Stimulated activated CD4-positive, alpha-beta T cell treated with anti-CD3 and anti-CD28 coated beads, Interleukin-4, amount 100 ng/mL, for 24 hours (primary cell): ENCODE results near the gene GNG3.
"Not testable (repeated sequence)": the region's sequence is repeated elsewhere in the genome, so short reads cannot be mapped to it uniquely, and the experiment has no call there.

ENCODE experiments used
- DNase-seq: peaks from one replicate; pipeline ENCODE4 v3.0.0-alpha.2; 2020

GNG3 gene

DNA sequence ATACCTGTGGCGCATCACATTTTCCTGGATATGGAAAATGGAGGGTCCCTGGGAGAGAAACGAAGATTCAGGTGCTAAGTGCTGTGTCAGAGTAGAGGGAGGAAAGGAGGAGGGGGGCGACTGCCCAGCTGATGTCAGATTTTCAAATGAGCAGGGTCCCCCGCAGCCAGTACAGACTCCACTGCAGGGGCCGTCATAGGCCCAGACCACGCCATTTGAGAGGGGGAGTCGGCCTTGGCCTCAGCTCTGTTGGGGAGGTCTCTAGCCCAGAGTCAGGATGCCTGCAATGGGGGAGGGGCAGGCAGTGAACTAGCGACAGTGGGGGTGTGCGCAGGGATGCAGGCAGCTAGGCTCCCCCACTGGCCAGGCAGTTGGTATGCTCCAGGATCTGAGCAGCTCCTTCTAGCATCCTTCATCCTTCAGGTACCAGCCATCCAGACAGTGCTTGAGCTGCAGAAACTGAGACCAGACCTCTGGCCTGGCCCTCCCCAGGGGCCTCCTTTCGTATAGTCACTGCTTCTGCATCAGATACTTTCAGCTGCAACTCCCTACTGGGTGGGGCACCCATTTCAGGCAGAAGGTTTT, at the start of gene GNG3, which contains the start of gene BSCL2:
TSS of gene GNG3 (plus strand) at position 400 of the 585 bp plus-strand sequence. CDS start 620 bp downstream, outside the sequence.
TSS of gene BSCL2 (minus strand) at position 148 of the 585 bp plus-strand sequence. CDS start 229 bp downstream, outside the sequence.
- DNase-seq, result no peak

DNA sequence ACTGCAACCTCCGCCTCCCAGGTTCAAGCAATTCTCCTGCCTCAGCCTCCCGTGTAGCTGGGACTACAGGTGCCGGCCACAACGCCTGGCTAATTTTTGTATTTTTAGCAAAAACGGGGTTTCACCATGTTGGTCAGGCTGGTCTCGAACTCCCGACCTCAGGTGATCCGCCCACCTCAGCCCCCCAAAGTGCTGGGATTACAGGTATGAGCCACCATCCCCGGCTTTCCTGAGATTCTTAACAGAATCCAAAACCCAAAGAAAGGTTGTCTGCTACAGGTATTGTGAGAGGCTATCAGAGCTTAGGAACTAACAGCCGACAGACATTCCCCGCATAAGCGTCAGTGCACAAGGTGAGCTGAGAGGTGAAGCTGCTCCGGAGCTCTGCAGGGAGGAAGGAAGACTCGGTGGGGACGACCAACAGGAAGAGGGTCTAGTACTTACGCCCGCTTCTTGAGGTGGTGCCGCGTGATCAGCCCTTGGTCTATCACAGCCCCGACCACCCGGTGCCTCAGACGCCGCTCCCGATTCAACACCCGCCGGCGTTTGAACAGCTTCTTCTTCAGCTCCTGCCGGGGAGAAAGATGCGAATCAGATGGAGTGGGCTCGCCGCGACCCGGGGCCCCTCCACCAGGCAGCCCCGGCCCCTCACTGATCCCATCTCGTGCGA, 42.9 kb upstream of the GNG3 start:
- peak; percentile 63 for DNase-seq

DNA sequence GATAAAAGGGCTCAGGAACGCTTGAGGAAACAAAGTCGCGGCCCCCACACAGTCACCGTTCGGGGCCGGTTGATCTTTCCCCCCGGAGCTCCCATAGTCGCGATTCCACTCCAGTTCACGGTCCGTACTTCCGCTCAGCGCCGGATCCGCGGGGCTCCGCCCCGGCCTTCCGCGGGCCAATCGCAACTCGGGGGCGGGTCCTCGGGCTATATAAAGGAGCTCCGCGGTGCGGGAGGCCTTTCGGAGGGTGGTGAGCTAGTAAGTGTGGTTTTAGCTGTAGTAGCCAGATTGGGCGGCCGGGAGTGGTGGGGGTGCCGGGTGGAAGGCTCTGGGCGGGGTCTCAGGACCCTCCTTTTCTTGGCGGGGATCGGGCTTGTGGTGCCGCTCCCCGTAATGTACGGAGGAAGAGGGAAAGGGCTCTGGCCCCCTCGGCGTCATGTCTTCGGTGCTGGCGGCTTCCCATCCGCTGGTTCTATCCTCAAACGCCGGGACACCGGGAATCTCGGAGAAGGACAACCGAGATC, 42.3 kb upstream of the GNG3 start, which contains the start of the genes C11orf98 and CSKMT:
TSS of gene C11orf98 (minus strand) at position 136 of the 524 bp plus-strand sequence. CDS start at position 95, 41 bp downstream.
TSS of gene CSKMT (plus strand) at position 238 of the 524 bp plus-strand sequence. CDS start 568 bp downstream, outside the sequence.
- peak; percentile 96 for DNase-seq

DNA sequence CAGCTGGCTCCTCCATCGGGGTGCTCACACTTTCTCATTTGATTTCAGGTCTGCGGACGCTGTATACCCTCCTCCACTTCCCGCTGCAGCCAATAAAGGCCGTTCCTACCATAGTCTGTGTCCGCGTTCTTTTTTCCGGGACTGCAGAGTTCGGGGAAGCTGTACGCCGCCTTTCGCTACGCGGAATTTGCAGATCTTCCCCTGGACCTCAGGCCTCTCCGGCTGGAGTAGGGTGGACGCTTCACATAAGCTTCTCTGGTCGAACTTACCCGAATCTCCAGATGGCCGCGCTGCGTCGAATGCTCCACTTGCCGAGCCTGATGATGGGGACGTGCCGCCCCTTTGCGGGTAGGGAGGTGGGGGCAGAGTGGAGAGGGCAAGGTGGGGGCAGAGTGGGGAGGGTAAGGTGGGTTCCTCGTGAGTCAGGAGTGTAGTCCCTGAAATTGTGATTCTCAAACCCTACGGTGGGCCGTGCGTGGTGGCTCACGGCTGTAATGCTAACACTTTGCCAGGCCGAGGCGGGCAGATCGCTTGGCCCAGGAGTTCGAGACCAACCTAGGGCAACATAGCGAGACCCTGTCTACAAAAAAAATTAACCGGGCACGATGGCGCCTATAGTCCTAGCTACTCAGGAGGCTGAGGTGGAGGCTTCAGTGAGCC, 41.7 kb upstream of the GNG3 start:
- DNase-seq, result peak; percentile 71

DNA sequence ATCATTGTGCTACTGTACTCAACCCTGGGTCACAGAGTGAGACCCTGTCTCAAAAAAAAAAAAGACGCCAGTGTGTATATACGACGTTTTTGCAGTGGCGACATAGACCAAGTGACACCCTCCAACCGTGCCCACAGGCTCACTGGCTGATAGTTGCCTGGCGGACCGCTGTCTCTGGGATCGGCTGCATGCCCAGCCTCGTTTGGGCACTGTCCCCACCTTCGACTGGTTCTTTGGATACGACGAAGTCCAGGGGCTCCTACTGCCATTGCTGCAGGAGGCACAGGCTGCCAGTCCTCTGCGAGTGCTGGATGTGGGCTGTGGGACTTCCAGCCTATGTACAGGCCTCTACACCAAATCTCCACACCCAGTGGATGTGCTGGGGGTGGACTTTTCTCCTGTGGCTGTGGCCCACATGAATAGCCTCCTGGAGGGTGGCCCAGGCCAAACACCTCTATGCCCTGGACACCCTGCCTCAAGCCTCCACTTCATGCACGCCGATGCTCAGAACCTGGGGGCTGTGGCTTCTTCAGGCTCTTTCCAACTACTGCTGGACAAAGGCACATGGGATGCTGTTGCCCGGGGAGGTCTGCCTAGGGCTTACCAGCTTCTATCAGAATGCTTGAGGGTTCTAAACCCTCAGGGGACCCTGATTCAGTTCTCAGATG, 41.1 kb upstream of the GNG3 start:
- no peak for DNase-seq

DNA sequence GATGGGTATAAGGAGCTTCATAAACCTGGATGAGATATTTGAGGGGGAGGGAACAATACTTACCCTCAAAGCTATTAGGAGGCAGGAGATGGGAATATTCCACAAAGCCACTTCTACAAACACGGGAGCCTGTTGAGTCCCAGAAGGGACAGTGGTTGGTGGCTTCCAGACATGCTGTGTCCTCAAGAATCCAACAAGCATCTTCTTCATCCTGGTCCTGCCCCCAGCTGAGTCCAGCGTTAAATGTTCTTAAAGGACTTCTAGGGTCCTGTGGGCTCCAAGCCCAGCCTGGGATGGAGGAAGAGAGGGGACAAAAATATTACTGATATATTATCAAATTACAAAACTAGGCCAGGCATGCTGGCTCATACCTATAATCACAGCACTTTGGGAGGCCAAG, 40.0 kb upstream of the GNG3 start:
- DNase-seq, result no peak

DNA sequence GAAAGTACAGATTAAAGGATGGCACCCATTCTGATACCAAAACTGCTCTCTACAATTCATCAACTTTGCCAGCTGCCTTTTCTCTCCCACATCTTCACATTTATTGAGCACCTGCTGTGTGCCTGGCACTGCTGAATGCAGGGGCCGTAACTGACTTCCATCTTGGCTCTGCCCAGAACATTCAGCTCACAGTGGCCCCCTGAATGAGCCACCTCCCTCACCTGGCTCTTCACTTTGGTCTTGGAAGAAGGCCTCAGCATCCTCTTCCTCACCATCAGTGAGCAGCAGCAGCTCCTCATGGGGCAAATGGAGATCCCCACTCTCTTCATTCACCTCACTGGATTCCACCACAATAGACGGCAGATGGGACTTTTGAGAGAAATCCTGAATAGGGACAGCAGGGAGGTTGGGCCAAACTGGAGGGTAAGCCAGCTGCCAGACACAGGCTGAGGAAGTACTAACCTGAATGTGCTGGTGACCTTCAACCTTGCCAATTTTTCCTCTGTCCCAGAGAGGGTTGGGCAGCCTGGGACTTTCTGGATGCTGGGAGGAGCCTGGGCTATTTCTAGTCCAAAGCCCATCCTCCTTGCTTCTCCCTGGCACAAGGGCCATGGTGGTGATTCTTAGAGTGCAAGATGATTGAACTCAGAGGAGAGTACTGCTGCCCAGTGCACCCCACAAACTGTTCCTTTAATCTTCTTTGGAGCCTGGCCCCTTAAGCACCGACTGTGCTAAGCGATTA, 37.9 kb upstream of the GNG3 start:
- DNase-seq, result no peak

DNA sequence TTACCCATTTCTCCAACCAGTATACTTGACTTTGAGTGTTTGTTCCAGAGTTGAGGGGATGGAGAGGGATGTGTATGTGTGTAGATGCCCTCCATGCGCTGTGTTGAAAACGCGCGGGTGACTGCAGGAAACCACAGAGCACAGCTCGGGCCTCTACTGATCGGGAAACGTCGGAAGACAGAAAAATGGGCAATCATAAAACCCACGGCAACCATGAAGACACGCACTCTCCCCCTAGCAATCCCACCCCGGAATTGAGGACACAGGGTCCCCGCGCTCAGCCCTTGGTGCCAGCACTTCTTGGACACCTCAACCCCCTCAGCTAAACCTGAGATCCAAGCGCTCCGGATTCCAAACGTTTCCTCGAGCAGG, 36.3 kb upstream of the GNG3 start:
- no peak for DNase-seq

DNA sequence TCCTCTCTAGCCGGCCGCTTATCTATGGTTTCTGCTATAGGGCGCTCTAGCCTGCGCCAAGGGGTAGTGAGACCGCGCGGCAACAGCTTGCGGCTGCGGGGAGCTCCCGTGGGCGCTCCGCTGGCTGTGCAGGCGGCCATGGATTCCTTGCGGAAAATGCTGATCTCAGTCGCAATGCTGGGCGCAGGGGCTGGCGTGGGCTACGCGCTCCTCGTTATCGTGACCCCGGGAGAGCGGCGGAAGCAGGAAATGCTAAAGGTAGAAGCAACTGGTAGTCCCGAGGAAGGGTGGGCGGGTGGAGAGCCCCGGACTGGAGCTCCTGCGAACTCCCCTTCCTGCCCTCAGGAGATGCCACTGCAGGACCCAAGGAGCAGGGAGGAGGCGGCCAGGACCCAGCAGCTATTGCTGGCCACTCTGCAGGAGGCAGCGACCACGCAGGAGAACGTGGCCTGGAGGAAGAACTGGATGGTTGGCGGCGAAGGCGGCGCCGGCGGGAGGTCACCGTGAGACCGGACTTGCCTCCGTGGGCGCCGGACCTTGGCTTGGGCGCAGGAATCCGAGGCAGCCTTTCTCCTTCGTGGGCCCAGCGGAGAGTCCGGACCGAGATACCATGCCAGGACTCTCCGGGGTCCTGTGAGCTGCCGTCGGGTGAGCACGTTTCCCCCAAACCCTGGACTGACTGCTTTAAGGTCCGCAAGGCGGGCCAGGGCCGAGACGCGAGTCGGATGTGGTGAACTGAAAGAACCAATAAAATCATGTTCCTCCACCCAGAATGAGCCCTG, 35.7 kb upstream of the GNG3 start, which contains the start of the genes LBHD1 and UQCC3:
TSS of gene LBHD1 (minus strand) at position 660 of the 782 bp plus-strand sequence. CDS start 2,236 bp downstream, outside the sequence.
TSS of gene UQCC3 (plus strand) at position 66 of the 782 bp plus-strand sequence. CDS start at position 139, 73 bp downstream.
- DNase-seq, result peak; percentile 78

DNA sequence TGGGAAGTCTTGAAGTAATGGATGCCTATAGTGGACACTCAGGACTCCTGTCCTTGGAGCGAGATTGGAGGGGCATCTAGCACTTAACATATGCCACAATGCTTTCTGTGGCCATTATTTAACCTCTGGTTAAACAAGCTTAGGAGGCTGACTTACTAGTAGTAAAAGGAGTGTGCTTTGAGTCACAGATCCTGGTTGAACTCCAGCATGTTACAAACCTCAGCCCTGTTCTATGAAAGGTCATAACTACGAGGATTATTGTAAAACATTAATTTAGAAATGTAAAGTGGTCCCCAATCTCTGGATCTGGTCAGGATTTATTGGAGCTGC, 34.3 kb upstream of the GNG3 start:
- no peak for DNase-seq

DNA sequence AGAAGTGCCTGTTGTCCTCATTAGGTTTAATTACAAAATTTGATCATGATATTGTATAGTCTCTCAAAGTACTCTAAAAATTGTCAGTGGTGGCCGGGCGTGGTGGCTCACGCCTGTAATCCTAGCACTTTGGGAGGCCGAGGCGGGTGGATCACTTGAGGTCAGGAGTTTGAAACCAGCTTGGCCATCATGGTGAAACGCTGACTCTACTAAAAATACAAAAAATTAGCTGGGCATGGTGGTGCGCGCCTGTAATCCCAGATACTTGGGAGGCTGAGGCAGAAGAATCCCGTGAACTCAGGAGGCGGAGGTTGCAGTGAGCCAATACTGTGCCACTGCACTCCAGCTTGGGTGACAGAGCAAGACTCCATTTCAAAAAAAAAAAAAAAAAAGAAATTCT, 32.1 kb upstream of the GNG3 start:
- DNase-seq, result not testable (repeated sequence)

DNA sequence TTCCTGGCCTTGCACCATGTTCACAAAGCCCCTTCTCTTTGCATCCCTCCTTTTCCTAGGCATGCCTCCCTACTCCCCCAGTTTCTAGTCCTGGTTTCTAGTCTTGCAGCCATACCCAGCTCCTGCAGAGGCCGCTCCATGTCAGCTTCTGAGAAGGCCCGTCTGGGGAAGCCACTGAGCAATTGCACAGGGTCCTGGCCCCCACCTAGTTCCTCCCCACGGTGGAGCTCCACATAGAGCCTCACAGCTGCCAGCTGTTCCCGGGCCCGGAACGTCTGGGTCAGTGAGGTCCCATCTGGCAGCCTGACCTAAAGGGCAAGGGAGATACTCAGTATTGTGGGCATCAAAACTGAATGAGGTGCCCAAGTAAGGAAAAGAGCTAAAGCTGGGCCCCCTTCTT, 30.8 kb upstream of the GNG3 start:
- no peak for DNase-seq

DNA sequence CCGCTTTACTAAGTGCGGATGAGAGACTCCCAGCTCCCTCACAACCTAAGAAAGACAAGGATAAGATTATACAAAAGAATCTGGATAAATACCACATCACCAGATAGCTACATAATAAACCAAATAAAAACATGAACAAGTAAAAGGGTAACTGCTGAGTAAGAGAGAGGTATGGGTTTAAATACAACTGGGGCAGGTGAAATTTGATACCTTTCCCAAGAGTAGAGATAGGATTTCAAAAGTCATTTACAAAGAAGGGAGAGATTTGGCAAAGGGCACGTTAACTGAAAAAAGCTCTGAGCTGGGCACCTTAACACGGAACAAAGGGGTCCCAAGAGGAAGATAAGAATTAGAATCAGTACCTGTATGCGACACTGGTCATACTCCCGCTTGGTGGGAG, 30.3 kb upstream of the GNG3 start:
- DNase-seq, result no peak

DNA sequence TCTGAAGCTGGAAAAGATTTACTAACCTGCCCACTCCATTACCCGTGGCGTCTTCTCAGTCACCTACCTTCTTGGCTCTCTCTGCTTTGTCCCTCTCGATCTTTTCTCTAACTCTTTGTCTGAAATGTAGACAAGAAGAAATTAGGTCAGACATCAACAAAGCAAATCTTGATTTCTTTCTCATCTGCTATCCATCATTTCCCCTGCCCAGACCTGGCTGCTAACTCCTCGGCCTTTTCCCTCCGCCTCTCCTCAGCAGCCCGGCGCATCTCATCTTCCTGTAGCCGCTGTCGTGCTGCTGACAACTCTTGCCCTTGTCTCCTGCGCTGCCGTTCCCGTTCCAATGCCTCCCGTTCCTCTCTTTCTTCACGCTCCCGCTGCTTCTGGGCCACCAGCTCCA, 29.8 kb upstream of the GNG3 start:
- no peak for DNase-seq

DNA sequence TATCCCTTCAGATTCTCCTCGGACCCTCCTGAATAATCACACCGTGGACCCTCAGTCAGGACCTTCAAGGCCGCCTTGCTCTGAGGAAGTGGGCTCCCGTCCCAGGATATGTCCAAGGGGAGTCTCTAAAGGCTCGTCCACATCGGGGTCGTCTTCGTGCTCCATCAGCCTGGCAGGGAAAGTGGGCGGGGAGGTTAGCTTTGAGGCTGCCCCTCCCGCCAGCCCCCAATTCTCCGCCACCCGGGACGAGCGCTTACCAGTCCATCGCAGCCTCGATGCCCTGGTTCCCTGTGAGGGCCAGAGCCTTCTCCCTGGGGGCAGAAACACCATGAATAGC, 29.1 kb upstream of the GNG3 start:
- no peak for DNase-seq

DNA sequence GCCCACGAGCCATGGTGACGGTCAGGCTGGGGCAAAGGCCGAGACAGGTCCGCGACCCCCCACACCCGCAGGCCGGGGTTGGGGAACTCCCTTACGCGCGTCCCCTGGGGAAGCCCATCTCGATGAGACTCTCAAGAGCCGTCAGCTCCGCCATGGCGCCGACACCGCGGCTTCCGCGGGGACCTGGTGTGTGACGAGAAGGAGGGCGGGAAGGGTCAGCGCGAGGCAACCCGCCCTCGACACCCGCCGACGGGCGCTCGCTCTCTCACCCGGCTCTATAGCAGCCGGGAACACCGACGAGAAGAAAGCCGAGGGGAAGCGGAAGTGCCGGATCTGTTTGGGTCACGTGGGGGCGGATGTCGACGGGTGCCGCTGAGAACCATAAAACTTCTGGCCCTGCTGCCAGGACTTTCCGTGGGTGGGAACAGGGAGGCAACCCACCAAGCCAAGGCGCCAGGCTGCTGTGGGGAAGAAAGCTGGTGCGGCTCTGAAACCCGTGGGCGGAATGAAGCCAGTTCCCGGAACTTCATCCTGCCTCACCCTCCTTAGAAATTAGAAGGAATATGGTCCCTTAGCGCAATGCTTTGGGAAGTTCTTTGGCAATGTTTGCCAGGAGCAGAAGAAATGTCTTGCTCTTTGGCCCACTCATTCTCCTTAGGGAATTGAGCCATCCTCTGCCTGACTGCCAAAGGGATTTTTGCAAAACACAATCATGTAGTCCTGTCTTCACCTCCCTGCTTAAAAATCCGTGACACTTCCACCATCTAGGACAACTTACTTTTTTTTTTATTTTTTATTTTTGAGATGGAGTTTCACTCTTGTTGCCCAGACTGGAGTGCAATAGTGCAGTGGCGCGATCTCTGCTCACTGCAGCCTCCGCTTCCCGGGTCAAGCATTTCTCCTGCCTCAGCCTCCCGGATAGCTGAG, 28.4 kb upstream of the GNG3 start, which contains the start of gene UBXN1:
TSS of gene UBXN1 (minus strand) at position 304 of the 927 bp plus-strand sequence. CDS start at position 154, 150 bp downstream.
- DNase-seq, result peak; percentile 91

DNA sequence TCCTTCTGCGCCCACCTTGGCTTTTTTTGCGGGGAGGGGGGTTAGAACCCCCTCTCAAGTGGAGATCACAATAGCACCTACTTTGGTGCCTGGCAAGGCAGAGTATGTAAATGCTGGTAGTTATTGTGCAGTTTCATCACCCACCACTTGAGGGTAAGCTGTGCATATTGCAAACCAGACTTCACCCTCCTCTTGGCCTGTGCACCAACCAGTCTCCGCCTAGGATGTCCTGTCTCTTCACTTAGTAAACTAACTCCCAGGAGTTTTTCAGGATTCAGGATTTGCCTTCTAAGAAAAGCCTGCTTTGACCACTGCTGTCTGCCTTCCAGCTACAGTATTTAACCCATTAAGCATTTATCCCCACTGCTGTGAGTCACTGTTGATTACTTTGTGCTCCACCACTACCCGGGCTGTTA, 26.6 kb upstream of the GNG3 start:
- DNase-seq, result peak; percentile 50

DNA sequence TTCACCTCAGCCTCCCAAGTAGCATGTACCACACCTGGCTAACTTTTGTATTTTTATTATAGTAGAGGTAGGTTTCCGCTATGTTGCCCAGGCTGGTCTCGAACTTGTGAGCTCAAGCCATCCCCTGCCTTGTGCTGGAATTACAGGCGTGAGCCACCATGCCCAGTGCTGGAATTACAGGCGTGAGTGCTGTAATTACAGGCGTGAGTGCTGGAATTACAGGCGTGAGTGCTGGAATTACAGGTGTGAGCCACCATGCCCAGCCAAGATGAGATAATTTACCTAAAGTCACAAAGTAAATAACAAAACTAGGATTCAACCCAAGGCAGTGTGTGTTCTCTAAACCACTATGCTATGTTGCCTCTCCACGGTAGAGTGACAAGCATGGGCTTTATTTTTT, 25.0 kb upstream of the GNG3 start:
- no peak for DNase-seq

DNA sequence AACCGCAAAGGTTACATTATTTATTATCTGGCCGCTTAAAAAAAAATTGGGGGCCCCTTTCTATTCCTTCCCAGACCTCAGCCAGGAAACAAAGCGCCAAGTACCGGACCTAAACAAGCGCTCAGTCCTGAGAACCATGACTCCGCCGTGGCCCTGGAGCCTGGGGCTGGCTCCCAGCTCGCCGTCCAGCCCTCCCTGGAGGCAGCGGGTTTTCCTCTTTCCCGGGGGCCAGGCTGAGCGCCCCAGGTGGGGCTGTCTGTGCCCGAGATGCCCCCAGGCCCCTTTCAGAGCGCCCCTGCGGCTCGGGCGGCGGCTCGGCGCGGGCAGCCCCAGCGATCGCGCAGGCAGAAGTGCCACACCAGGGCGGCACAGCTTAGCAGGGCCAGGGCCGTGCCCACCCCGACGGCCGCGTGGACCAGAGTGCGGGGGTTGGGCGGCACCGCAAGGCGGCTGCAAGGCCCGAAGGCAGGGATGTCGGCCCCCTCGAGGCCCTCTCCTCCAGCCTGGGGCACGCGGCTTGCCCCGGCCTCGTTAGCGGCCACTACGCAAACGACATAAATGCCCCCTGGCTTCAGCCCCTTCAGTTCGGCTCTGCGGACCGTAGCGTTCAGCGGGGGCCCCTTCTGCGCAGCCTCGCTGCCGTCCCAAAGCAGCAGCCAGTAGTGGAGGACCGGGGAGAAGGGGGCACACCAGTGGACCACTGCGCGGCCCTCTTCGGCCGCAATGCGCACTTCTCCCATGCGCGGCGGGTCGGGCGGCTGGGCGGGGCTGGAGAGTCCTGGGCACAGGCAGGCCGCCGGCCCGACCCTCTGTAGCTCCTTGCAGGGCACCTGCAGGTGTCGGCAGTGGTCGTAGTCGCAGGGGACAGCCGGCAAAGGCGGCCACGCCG, 19.7 kb upstream of the GNG3 start:
- no peak for DNase-seq
